Smooth muscle cell (in vitro differentiated cells): ENCODE results near the gene DDN. TPM values are rescaled to one million over a fixed set of nuclear protein-coding genes. Genes with fewer than 3 reads are reported as not detected.

ENCODE experiments used
- DNase-seq: peaks from one replicate; lab custom pipeline; 2025; ENCODE audit not compliant: unreplicated experiment; lab: John Stamatoyannopoulos, UW
- H2AFZ ChIP-seq: fragments of 200-600 bp; sonication (generic); 2 replicates; pipeline ENCODE4 v1.6.0; 2016; ENCODE audit warnings: antibody characterized with exemption, low read depth, mild to moderate bottlenecking
- H3F3A ChIP-seq: fragments of 200-600 bp; sonication (generic); 2 replicates; pipeline ENCODE4 v1.6.0; 2017; ENCODE audit warnings: antibody characterized with exemption, low read depth
- H3K27ac ChIP-seq: fragments of 200-600 bp; sonication (generic); 2 replicates; pipeline ENCODE4 v1.5.1; 2016; ENCODE audit warnings: low read depth, mild to moderate bottlenecking
- H3K27me3 ChIP-seq: fragments of 200-600 bp; sonication (generic); 2 replicates; pipeline ENCODE4 v1.6.1; 2016; ENCODE audit warnings: low read depth, mild to moderate bottlenecking
- H3K36me3 ChIP-seq: fragments of 200-600 bp; sonication (generic); 2 replicates; pipeline ENCODE4 v1.5.1; 2016; ENCODE audit warnings: low read depth
- H3K4me1 ChIP-seq: fragments of 200-600 bp; sonication (generic); 2 replicates; pipeline ENCODE4 v1.5.1; 2016; ENCODE audit warnings: low read depth
- H3K4me2 ChIP-seq: fragments of 200-600 bp; sonication (generic); 2 replicates; pipeline ENCODE4 v1.6.0; 2016; ENCODE audit warnings: mild to moderate bottlenecking
- H3K4me3 ChIP-seq: fragments of 200-600 bp; sonication (generic); 2 replicates; pipeline ENCODE4 v1.5.1; 2016; ENCODE audit warnings: mild to moderate bottlenecking
- H3K79me2 ChIP-seq: fragments of 200-600 bp; sonication (generic); 2 replicates; pipeline ENCODE4 v1.6.0; 2016; ENCODE audit warnings: low read depth, mild to moderate bottlenecking
- H3K9ac ChIP-seq: fragments of 200-600 bp; sonication (generic); 2 replicates; pipeline ENCODE4 v1.6.0; 2016; ENCODE audit warnings: low read depth
- H3K9me3 ChIP-seq: fragments of 200-600 bp; sonication (generic); replicated peaks from 2 replicates; pipeline ENCODE4 v1.5.1; 2016; ENCODE audit warnings: low read depth
- H4K20me1 ChIP-seq: fragments of 200-600 bp; sonication (generic); 2 replicates; pipeline ENCODE4 v1.6.0; 2016; ENCODE audit warnings: low read depth
- CTCF ChIP-seq: fragments of 200-600 bp; sonication (generic); IDR thresholded peaks from 2 replicates; pipeline ENCODE4 v1.5.1; 2017; ENCODE audit warnings: borderline replicate concordance, mild to moderate bottlenecking, antibody characterized with exemption; ENCODE audit not compliant: insufficient read depth, poor library complexity, severe bottlenecking
- WGBS: methylation state at CpG from one replicate; pipeline ENCODE4 v1.1.7; 2016; ENCODE audit warnings: low lambda C conversion rate; 5-methylcytosine and 5-hydroxymethylcytosine counted together
- polyA plus RNA-seq: library from polyadenylated mRNA; unstranded; fragments of >200 nt; fragmentation: Nextera tagmentation; extraction: Ambion mirVana; gene quantifications from 2 replicates; pipeline ENCODE4 v1.2.1, GENCODE V29; 2016
- total RNA-seq: library from RNA; depleted of rRNA; stranded (reverse); fragments of >200 nt; gene quantifications from 2 replicates; pipeline ENCODE4 v1.2.3, GENCODE V29; 2014

The DDN gene
- total and polyA plus RNA-seq, 2 experiments from 2014 or later, result 0.03 to 0.13 TPM

- Histone ChIP-seq H3K9ac (no peak overlapping the region), H3K4me2 (no peak overlapping the region), H3K4me1 (peaks cover 8% of the 10 kb centered on the region), H3K27ac (no peak overlapping the region), H3K4me3 (no peak overlapping the region), H3K27me3 (no peaks in the 10 kb centered on the region), H3K9me3 (no peaks in the 10 kb centered on the region), H3F3A (peaks cover 6% of the 10 kb centered on the region), H2AFZ (no peak overlapping the region), H4K20me1 (peaks cover 11% of the 10 kb centered on the region), H3K79me2 (peaks cover 22% of the 10 kb centered on the region), H3K36me3 (no peaks in the 10 kb centered on the region)
- DNase-seq, result no peak
- TF ChIP-seq CTCF, result no peak
- 93% methylated on average over 1 of the region's 1 CpG for WGBS
Observed at GRCh38 chr12:49015196-49015595, 16.0 kb upstream of the DDN start.

- H3K9ac ChIP-seq, result no peak overlapping the region
- no peaks in the 10 kb centered on the region for H3K36me3 ChIP-seq
- no peak overlapping the region for H3K4me2 ChIP-seq
- no peaks in the 10 kb centered on the region for H3K9me3 ChIP-seq
- no peak overlapping the region for H2AFZ ChIP-seq
- H3K4me3 ChIP-seq, result no peak overlapping the region
- H4K20me1 ChIP-seq, result peaks cover 11% of the 10 kb centered on the region
- peaks cover 8% of the 10 kb centered on the region for H3K4me1 ChIP-seq
- H3K27me3 ChIP-seq, result no peaks in the 10 kb centered on the region
- WGBS, result 83% methylated on average over 1 of the region's 1 CpG
- peaks cover 22% of the 10 kb centered on the region for H3K79me2 ChIP-seq
- H3F3A ChIP-seq, result peaks cover 3% of the 10 kb centered on the region
- TF ChIP-seq CTCF, result no peak
- no peak overlapping the region for H3K27ac ChIP-seq
- no peak for DNase-seq
Observed at GRCh38 chr12:49014547-49014946, 15.4 kb upstream of the DDN start.

- no peak for TF ChIP-seq CTCF
- no peak overlapping the region for H2AFZ ChIP-seq
- no peak overlapping the region for H3K27ac ChIP-seq
- 96% methylated on average over 3 of the region's 3 CpGs for WGBS
- H3K4me2 ChIP-seq, result no peak overlapping the region
- H3K79me2 ChIP-seq, result peaks cover 22% of the 10 kb centered on the region
- DNase-seq, result no peak
- no peak overlapping the region for H3K9ac ChIP-seq
- H3K36me3 ChIP-seq, result no peaks in the 10 kb centered on the region
- H3K9me3 ChIP-seq, result no peaks in the 10 kb centered on the region
- H3F3A ChIP-seq, result no peaks in the 10 kb centered on the region
- H4K20me1 ChIP-seq, result peaks cover 15% of the 10 kb centered on the region
- peaks cover 8% of the 10 kb centered on the region for H3K4me1 ChIP-seq
- no peak overlapping the region for H3K4me3 ChIP-seq
- H3K27me3 ChIP-seq, result no peaks in the 10 kb centered on the region
Observed at GRCh38 chr12:49013428-49013827, 14.3 kb upstream of the DDN start.

GRCh38 chr12:49012739-49013138, 13.6 kb upstream of the DDN start:
- peaks cover 22% of the 10 kb centered on the region for H3K79me2 ChIP-seq
- H3F3A ChIP-seq, result no peaks in the 10 kb centered on the region
- no peak for DNase-seq
- H3K9me3 ChIP-seq, result no peaks in the 10 kb centered on the region
- no peak overlapping the region for H3K9ac ChIP-seq
- no peak overlapping the region for H2AFZ ChIP-seq
- H3K4me2 ChIP-seq, result no peak overlapping the region
- H3K27ac ChIP-seq, result no peak overlapping the region
- peaks cover 20% of the 10 kb centered on the region for H4K20me1 ChIP-seq
- no peaks in the 10 kb centered on the region for H3K27me3 ChIP-seq
- H3K4me3 ChIP-seq, result no peak overlapping the region
- no peaks in the 10 kb centered on the region for H3K36me3 ChIP-seq
- H3K4me1 ChIP-seq, result peaks cover 4% of the 10 kb centered on the region
- no peak for TF ChIP-seq CTCF
